NB4 (cell line): ENCODE results near the gene ARMH2.

Experiments used
- DNase-seq: peaks from one replicate; pipeline ENCODE4 v3.0.0; 2010; ENCODE audit warnings: low read depth
- H3K4me3 ChIP-seq: one replicate; pipeline ENCODE4 v1.5.1; 2011; ENCODE audit warnings: mild to moderate bottlenecking, low read depth, low read length, moderate library complexity
- CTCF ChIP-seq: IDR thresholded peaks from one replicate; pipeline ENCODE4 v1.5.1; 2012; ENCODE audit warnings: low read depth, low read length
- MYC ChIP-seq: IDR thresholded peaks from 2 replicates; pipeline ENCODE4 v1.6.1; 2011; ENCODE audit warnings: low read depth, low read length
- POLR2A ChIP-seq: IDR thresholded peaks from 2 replicates; pipeline ENCODE4 v1.6.1; 2011; ENCODE audit warnings: mild to moderate bottlenecking; ENCODE audit not compliant: insufficient read length; ENCODE audit errors: extremely low read depth
- TF ChIP-seq, protein P1 (sequence below): IDR thresholded peaks from 2 replicates; pipeline ENCODE4 v1.6.1; 2011; ENCODE audit warnings: low read depth, low read length

Gene ARMH2

DNA sequence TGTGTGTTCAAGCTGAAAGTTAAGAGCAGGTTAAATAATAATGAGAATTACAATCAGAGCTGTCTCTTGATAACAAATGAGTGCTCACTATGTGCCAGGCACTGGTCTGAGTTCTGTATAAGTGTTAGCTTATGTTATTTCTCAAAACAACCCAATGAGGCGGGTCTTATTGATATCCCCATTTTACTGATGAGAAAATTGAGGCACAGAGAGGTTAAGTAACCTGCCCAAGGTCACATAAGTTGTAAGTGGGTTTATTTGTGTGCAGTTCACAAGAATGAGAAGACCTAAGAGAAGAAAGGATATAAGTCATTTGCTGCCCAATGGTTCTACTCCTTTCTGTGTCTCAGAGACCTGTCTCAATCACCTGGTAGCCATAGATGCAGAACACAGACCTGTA, 34.1 kb upstream of the ARMH2 start:
- H3K4me3 ChIP-seq = no peak overlapping the region
- TF ChIP-seq CTCF (no peak), POLR2A (no peak), MYC (no peak)
- TF ChIP-seq, protein P1, sequence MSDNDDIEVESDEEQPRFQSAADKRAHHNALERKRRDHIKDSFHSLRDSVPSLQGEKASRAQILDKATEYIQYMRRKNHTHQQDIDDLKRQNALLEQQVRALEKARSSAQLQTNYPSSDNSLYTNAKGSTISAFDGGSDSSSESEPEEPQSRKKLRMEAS = no peak
- no peak for DNase-seq

DNA sequence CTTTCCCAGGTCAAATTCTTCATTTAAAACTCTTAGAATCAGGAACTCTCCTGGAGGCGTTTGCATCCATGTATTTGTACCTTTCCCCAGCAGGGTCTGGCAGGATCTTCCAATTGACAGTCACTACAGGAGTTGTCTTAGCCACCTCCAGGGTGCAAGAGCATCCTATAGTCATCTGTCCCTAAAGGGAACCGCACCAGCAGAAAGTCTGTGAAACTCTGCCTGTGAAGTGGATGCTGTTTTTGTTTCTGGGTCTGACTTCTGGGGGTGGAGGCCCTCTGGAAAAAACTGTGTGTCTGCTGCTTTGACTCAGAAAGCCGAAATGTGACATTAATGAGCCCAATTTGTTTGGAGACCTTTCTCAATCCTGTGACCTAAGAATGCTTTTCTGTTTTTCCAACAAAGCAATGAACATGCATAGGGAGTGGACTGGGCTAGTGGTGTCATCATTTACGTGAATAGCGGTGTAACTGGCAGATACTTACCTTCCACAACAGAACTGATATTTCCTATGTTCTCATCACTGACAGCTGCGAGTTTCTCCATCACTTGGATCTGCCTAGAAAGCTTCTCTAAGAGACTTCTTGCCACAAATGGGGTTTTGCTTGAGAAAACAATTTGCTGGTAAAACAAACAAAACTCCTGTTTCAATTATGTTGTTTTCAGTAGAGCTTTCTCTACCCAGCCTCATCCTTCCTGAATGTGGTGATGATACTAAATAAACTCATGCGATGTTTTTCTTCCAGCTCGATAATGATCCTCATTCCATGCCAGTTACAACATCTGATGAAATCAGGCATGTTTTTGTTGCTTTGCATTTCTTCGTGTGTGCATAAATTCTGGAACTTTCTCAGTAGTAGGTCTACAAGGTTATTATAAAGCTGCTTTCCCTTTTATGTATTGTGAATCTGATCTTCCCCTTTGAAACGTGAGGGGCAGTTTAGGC, 33.3 kb upstream of the ARMH2 start:
- DNase-seq = no peak
- no peak overlapping the region for H3K4me3 ChIP-seq
- no peak for TF ChIP-seq POLR2A

DNA sequence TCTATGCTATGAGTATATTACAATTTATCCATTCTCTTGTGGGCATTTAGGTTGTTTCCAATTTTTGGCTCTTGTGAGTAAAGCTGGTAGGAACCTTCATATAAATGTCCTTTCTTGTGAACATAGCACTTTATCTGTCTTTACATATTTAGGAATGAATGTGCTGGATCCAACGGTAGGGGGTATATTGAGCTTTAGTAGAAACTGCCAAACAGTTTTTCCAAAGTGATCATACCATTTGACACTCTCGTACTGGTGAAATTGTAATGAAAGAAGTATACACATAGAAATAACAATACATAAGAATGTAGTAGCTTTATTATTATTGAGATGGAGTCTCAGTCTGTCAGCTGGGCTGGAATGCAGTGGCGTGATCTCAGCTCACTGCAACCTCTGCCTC, 30.9 kb upstream of the ARMH2 start:
- TF ChIP-seq CTCF (no peak), MYC (no peak), POLR2A (no peak)
- TF ChIP-seq, protein P1 = no peak
- H3K4me3 ChIP-seq = no peak overlapping the region
- no peak for DNase-seq

DNA sequence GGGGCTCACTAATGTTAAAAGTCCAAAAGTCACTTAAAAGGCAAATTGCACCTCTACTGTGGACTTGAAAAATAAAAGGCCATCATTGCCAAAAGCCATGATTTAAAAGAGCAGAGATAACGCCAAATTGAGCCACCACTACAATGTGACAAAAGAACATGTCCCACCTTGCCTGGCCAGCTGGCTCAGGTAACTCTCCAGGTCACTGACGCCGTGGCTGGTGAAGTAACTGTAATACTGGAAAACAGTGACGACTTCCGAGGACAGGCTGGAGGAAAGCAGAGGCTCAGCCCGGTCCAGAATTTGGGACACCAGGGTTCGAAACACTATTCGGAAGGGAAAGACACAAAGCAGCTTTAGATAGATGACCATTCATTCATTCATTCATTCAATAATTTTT, 29.3 kb upstream of the ARMH2 start:
- TF ChIP-seq POLR2A = no peak
- TF ChIP-seq, protein P1 = no peak
- no peak for TF ChIP-seq MYC
- TF ChIP-seq CTCF = no peak
- H3K4me3 ChIP-seq = no peak overlapping the region
- DNase-seq = no peak

GRCh38 chr6:24827162-24827561, 28.4 kb upstream of the ARMH2 start:
- TF ChIP-seq MYC (no peak), CTCF (no peak)
- DNase-seq = no peak

DNA sequence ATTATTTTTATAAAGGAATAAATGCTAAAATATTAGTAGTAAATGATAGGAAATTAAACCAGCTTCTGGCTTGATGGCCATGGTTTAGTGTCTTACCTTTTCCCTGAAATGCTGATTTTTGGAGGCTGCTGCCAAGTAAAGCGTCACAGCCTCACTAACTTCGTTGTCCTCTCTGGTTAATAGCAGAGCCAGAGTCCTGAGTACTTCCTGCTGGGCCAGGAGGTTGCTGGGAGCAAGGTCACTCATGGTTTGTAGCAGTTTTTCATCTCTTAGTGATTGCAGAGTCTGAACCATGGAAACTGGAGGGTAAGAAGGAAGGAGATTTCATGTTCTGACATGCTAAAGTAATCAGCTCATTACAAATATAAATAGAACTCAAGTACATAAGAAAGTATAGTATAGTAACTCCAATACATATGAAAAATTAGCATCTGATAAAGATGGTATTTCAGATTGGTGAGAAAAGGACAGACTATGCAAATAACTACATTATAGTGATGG, 26.5 kb upstream of the ARMH2 start:
- no peak overlapping the region for H3K4me3 ChIP-seq
- no peak for DNase-seq
- TF ChIP-seq CTCF (no peak), POLR2A (no peak), MYC (no peak)
- TF ChIP-seq, protein P1 = no peak

More at GRCh38 chr6:24827162-24827561, 28.4 kb upstream of the ARMH2 start:
- H3K4me3 ChIP-seq = no peak overlapping the region
